Activated naive CD8-positive, alpha-beta T cell treated with anti-CD3 and anti-CD28 coated beads, Interleukin-2, amount 50 U/mL, for 24 hours (primary cell): ENCODE measurements around the gene TMEM204.

ENCODE experiments used
- ATAC-seq: fragments of 150-1000 bp; cut with Tn5 transposase; one replicate; pipeline ENCODE4 v1.10.0; 2021
- DNase-seq: peaks from one replicate; pipeline ENCODE4 v3.0.0; 2021
- H3K27ac Mint-ChIP-seq: one replicate; pipeline ENCODE4 v1.8.0; 2021; ENCODE audit warnings: mild to moderate bottlenecking, mixed read lengths
- H3K27me3 Mint-ChIP-seq: one replicate; pipeline ENCODE4 v1.8.0; 2021; ENCODE audit warnings: mixed read lengths
- H3K36me3 Mint-ChIP-seq: one replicate; pipeline ENCODE4 v1.8.0; 2021; ENCODE audit warnings: low read depth, mixed read lengths
- H3K4me1 Mint-ChIP-seq: one replicate; pipeline ENCODE4 v1.8.0; 2021; ENCODE audit warnings: mixed read lengths
- H3K4me3 Mint-ChIP-seq: one replicate; pipeline ENCODE4 v1.8.0; 2021; ENCODE audit warnings: mild to moderate bottlenecking, moderate library complexity, mixed read lengths
- H3K9me3 Mint-ChIP-seq: one replicate; pipeline ENCODE4 v1.8.0; 2021; ENCODE audit warnings: mixed read lengths

Gene TMEM204

GRCh38 chr16:1525871-1526607 is 7.4 kb upstream of the TMEM204 start:
- ATAC-seq: peak; percentile 35
- H3K9me3 Mint-ChIP-seq: no peaks in the 10 kb centered on the region
- no peaks in the 10 kb centered on the region for H3K36me3 Mint-ChIP-seq
- no peak overlapping the region for H3K27ac Mint-ChIP-seq
- no peaks in the 10 kb centered on the region for H3K27me3 Mint-ChIP-seq
- DNase-seq: no peak
- peaks cover 9% of the 10 kb centered on the region for H3K4me1 Mint-ChIP-seq
- peak overlapping the region; percentile 63 for H3K4me3 Mint-ChIP-seq

GRCh38 chr16:1526608-1527555 is 6.6 kb upstream of the TMEM204 start:
- Mint-ChIP-seq H3K36me3 (no peaks in the 10 kb centered on the region), H3K9me3 (no peaks in the 10 kb centered on the region), H3K27ac (no peak overlapping the region), H3K4me3 (peak overlapping the region; percentile 63), H3K4me1 (peaks cover 9% of the 10 kb centered on the region), H3K27me3 (no peaks in the 10 kb centered on the region)
- DNase-seq: no peak
- ATAC-seq: peak; percentile 31

- ATAC-seq: no peak
- Mint-ChIP-seq H3K36me3 (no peaks in the 10 kb centered on the region), H3K27me3 (no peaks in the 10 kb centered on the region), H3K4me3 (no peak overlapping the region), H3K4me1 (peaks cover 9% of the 10 kb centered on the region), H3K9me3 (no peaks in the 10 kb centered on the region), H3K27ac (no peak overlapping the region)
- DNase-seq: no peak
Measured at GRCh38 chr16:1527836-1528811, 5.3 kb upstream of the TMEM204 start.

GRCh38 chr16:1528921-1529537 is 4.4 kb upstream of the TMEM204 start:
- no peak overlapping the region for H3K4me3 Mint-ChIP-seq
- no peaks in the 10 kb centered on the region for H3K9me3 Mint-ChIP-seq
- H3K36me3 Mint-ChIP-seq: no peaks in the 10 kb centered on the region
- no peak for ATAC-seq
- peaks cover 9% of the 10 kb centered on the region for H3K4me1 Mint-ChIP-seq
- DNase-seq: no peak
- H3K27ac Mint-ChIP-seq: no peak overlapping the region
- H3K27me3 Mint-ChIP-seq: no peaks in the 10 kb centered on the region

- Mint-ChIP-seq H3K4me3 (no peak overlapping the region), H3K36me3 (peaks cover 10% of the 10 kb centered on the region), H3K27ac (no peak overlapping the region), H3K4me1 (peaks cover 17% of the 10 kb centered on the region), H3K9me3 (no peaks in the 10 kb centered on the region), H3K27me3 (no peaks in the 10 kb centered on the region)
- DNase-seq (no peak), ATAC-seq (no peak)
Measured at GRCh38 chr16:1530349-1530882, 3.0 kb upstream of the TMEM204 start.

GRCh38 chr16:1530883-1531637 is 2.4 kb upstream of the TMEM204 start:
- Mint-ChIP-seq H3K9me3 (no peaks in the 10 kb centered on the region), H3K36me3 (peaks cover 15% of the 10 kb centered on the region), H3K4me1 (peaks cover 14% of the 10 kb centered on the region), H3K4me3 (no peak overlapping the region), H3K27ac (no peak overlapping the region), H3K27me3 (no peaks in the 10 kb centered on the region)
- ATAC-seq (no peak), DNase-seq (no peak)

GRCh38 chr16:1531638-1531910 is 1.9 kb upstream of the TMEM204 start:
- no peak for ATAC-seq
- no peak for DNase-seq
- Mint-ChIP-seq H3K36me3 (peaks cover 19% of the 10 kb centered on the region), H3K4me3 (no peak overlapping the region), H3K27ac (no peak overlapping the region), H3K4me1 (peaks cover 18% of the 10 kb centered on the region), H3K27me3 (no peaks in the 10 kb centered on the region), H3K9me3 (no peaks in the 10 kb centered on the region)

GRCh38 chr16:1532081-1532760 is 1.2 kb upstream of the TMEM204 start:
- ATAC-seq (no peak), DNase-seq (no peak)
- Mint-ChIP-seq H3K4me1 (peaks cover 22% of the 10 kb centered on the region), H3K4me3 (peak overlapping the region; percentile 99), H3K36me3 (peaks cover 24% of the 10 kb centered on the region), H3K27me3 (no peaks in the 10 kb centered on the region), H3K9me3 (no peaks in the 10 kb centered on the region), H3K27ac (no peak overlapping the region)

- DNase-seq (no peak), ATAC-seq (no peak)
- Mint-ChIP-seq H3K4me3 (peak overlapping the region; percentile 99), H3K36me3 (peaks cover 29% of the 10 kb centered on the region), H3K9me3 (no peaks in the 10 kb centered on the region), H3K27ac (no peak overlapping the region), H3K27me3 (no peaks in the 10 kb centered on the region), H3K4me1 (peaks cover 28% of the 10 kb centered on the region)
Measured at GRCh38 chr16:1532771-1533170, 695 bp upstream of the TMEM204 start.

- peak overlapping the region; percentile 99 for H3K4me3 Mint-ChIP-seq
- peaks cover 33% of the 10 kb centered on the region for H3K36me3 Mint-ChIP-seq
- peak overlapping the region; percentile 98 for H3K27ac Mint-ChIP-seq
- DNase-seq (peak; percentile 34), ATAC-seq (peak; percentile 11)
- H3K9me3 Mint-ChIP-seq: no peaks in the 10 kb centered on the region
- H3K4me1 Mint-ChIP-seq: peaks cover 38% of the 10 kb centered on the region
- no peaks in the 10 kb centered on the region for H3K27me3 Mint-ChIP-seq
Measured at GRCh38 chr16:1534021-1535020, 855 bp downstream of the TMEM204 start.

GRCh38 chr16:1535391-1536291 is 2.2 kb downstream of the TMEM204 start:
- DNase-seq: peak; percentile 47
- H3K9me3 Mint-ChIP-seq: no peaks in the 10 kb centered on the region
- peak; percentile 34 for ATAC-seq
- H3K27ac Mint-ChIP-seq: peak overlapping the region; percentile 98
- peaks cover 33% of the 10 kb centered on the region for H3K36me3 Mint-ChIP-seq
- peak overlapping the region; percentile 99 for H3K4me3 Mint-ChIP-seq
- no peaks in the 10 kb centered on the region for H3K27me3 Mint-ChIP-seq
- peaks cover 44% of the 10 kb centered on the region for H3K4me1 Mint-ChIP-seq
